Panc1 (cell line): Measurements from ENCODE around the gene SMIM33. TPM values are rescaled to one million over a fixed set of nuclear protein-coding genes. Genes with fewer than 3 reads are reported as not detected.

ENCODE experiments used
- ATAC-seq: fragments of 200-7000 bp; cut with Tn5 transposase; 2 replicates; pipeline ENCODE4 v1.9.1; 2020; ENCODE audit warnings: mild to moderate bottlenecking, moderate library complexity
- Bru-seq: library from RNA; stranded (reverse); fragments of 400-500 nt; gene quantifications from one replicate; lab custom pipeline; 2021; lab: Mats Ljungman, UMichigan
- BruChase-seq, 2 experiments: library from RNA; stranded (reverse); fragments of 400-500 nt; gene quantifications; one replicate each; lab custom pipeline; 2021; lab: Mats Ljungman, UMichigan
- BruUV-seq: library from RNA; stranded (reverse); fragments of 400-500 nt; replicated peaks from 2 replicates; lab custom pipeline; 2021; lab: Mats Ljungman, UMichigan
- CTCF ChIA-PET: fragments of 300-600 bp; sonication (Branson Sonifier 250); formaldehyde crosslinking; loops from one replicate; lab custom pipeline; 2022; ENCODE audit warnings: antibody characterized with exemption; lab: Charles Lee
- POLR2A ChIA-PET: fragments of 300-600 bp; sonication (Branson Sonifier 250); formaldehyde crosslinking; loops from one replicate; lab custom pipeline; 2022; ENCODE audit warnings: antibody characterized with exemption; lab: Charles Lee
- DNase-seq: peaks from one replicate; pipeline ENCODE4 v3.0.0-alpha.2; 2010; ENCODE audit warnings: low read depth, low spot score
- H3K27ac ChIP-seq: 2 replicates; pipeline ENCODE4 v1.5.1; 2011; ENCODE audit warnings: mild to moderate bottlenecking, low read length, inconsistent platforms
- H3K27me3 ChIP-seq: fragments of 200-500 bp; sonication (Bioruptor generic); 2 replicates; pipeline ENCODE4 v1.6.0; 2014; ENCODE audit warnings: low read length, inconsistent platforms; ENCODE audit not compliant: control insufficient read depth, insufficient read depth
- H3K36me3 ChIP-seq: fragments of 200-500 bp; sonication (Bioruptor generic); 2 replicates; pipeline ENCODE4 v1.5.1; 2014; ENCODE audit warnings: inconsistent platforms, mild to moderate bottlenecking, low read length, moderate library complexity; ENCODE audit not compliant: control insufficient read depth, insufficient read depth
- H3K4me1 ChIP-seq: 2 replicates; pipeline ENCODE4 v1.5.1; 2011; ENCODE audit warnings: inconsistent platforms, mild to moderate bottlenecking, low read length, moderate library complexity; ENCODE audit not compliant: control insufficient read depth, insufficient read depth
- H3K4me3 ChIP-seq, 2 experiments: 2 replicates each; pipeline ENCODE4 v1.5.1; 2011 to 2012; ENCODE audit warnings: low read depth in 2 of 2, low read length in 2 of 2, mild to moderate bottlenecking in 2 of 2, inconsistent platforms in 1 of 2, moderate library complexity in 1 of 2
- H3K9me3 ChIP-seq: fragments of 200-500 bp; sonication (Bioruptor generic); 2 replicates; pipeline ENCODE4 v1.5.1; 2014; ENCODE audit warnings: low read depth, mild to moderate bottlenecking, inconsistent platforms, low read length, moderate library complexity; ENCODE audit not compliant: control insufficient read depth, insufficient read depth
- POLR2AphosphoS5 ChIP-seq: IDR thresholded peaks from 2 replicates; pipeline ENCODE4 v1.6.1; 2012; ENCODE audit warnings: mild to moderate bottlenecking, low read depth, low read length, moderate library complexity
- SIN3A ChIP-seq: IDR thresholded peaks from 2 replicates; pipeline ENCODE4 v1.6.1; 2012; ENCODE audit warnings: low read depth, mild to moderate bottlenecking, low read length, moderate library complexity, borderline replicate concordance; ENCODE audit not compliant: insufficient read depth
- in situ Hi-C: cut with HindIII; loops from 2 replicates; pipeline ENCODE4 v1.10.0; 2016; ENCODE audit warnings: low sequenced_read_pairs, low pct_unique_long_range_greater_than_20kb
- intact Hi-C: fragments of 100-400 bp; cut with micrococcal nuclease; formaldehyde crosslinking; loops from one replicate; pipeline ENCODE4 v1.10.0; 2022; ENCODE audit not compliant: unreplicated experiment
- long read RNA-seq: library from polyadenylated mRNA; unstranded; transcript quantifications from one replicate; pipeline ENCODE4 v2.0.0, GENCODE V29; 2021; ENCODE audit not compliant: unreplicated experiment
- polyA plus RNA-seq: library from polyadenylated mRNA; unstranded; fragments of >200 nt; gene quantifications from one replicate; pipeline ENCODE4 v1.2.1, GENCODE V29; 2012; ENCODE audit warnings: missing spikeins; ENCODE audit not compliant: insufficient read length
- total RNA-seq: library from RNA; stranded (reverse); gene quantifications from one replicate; pipeline ENCODE4 v1.2.1, GENCODE V29; 2021; ENCODE audit not compliant: unreplicated experiment
- TF ChIP-seq, protein P1 (sequence below): fragments of 450-650 bp; IDR thresholded peaks from 2 replicates; pipeline ENCODE4 v1.5.1; 2017; ENCODE audit warnings: mild to moderate bottlenecking
- TF ChIP-seq, protein P2 (sequence below), 2 experiments: IDR thresholded peaks; 2 replicates each; pipeline ENCODE4 v1.6.1; 2011 to 2012; ENCODE audit warnings: low read depth in 2 of 2, control low read depth in 1 of 2, low read length in 1 of 2, mild to moderate bottlenecking in 1 of 2, moderate library complexity in 1 of 2; ENCODE audit not compliant: insufficient read depth in 1 of 2

The SMIM33 gene
- total RNA-seq (not detected), Bru-seq, nascent RNA (percentile 5 among the genes with signal in this experiment), BruChase-seq, experiment 1, labeled RNA remaining after a 2-hour chase (not detected), BruChase-seq, experiment 2, labeled RNA remaining after a 6-hour chase (percentile 14 among the genes with signal in this experiment)
- not detected for polyA plus RNA-seq
- long read RNA-seq: 0 reads

DNA sequence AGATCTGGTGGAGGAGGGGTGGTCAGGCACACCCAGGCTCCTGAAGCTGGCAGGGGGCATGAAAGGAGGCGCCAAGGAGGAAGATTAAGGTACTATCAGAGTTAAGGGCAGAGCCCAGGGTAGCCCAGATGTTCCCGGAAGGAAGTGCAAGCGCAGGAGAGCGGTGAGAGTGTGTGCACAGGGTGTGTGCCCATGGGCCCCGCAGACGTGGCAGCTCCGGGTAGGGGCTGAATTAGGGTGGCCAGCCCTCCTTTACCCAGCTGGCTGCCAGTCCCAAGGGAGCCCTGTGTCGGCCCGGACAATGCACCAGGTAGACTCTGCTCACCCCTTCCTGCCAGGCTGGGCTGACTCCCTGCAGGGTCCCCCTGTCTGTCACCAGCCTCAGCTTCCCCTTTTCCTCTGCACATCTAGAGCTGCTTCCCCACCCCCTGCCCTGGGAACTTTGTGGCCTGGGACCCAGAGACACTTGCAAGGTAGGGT lies at the start of gene SMIM33:
TSS of gene SMIM33 (plus strand) at position 184 of the 480 bp plus-strand sequence. CDS start at position 302, 118 bp downstream.
- no peaks in the 10 kb centered on the region for H3K9me3 ChIP-seq
- no peaks in the 10 kb centered on the region for H3K27me3 ChIP-seq
- DNase-seq (no peak), ATAC-seq (no peak)
- ChIA-PET CTCF (no interaction called here), POLR2A (no interaction called here)
- in situ Hi-C loops: no loop called here
- no peak within 1 kb of the TSS for H3K4me3 ChIP-seq
- H3K27ac ChIP-seq: no peak within 1 kb of the TSS
- H3K4me1 ChIP-seq: no peaks in the 10 kb centered on the region
- H3K36me3 ChIP-seq: no peaks in the 10 kb centered on the region
- BruUV-seq: no TSS peak
- intact Hi-C loops: no loop called here
- TF ChIP-seq SIN3A (no peak), POLR2AphosphoS5 (no peak)
- TF ChIP-seq, protein P1, sequence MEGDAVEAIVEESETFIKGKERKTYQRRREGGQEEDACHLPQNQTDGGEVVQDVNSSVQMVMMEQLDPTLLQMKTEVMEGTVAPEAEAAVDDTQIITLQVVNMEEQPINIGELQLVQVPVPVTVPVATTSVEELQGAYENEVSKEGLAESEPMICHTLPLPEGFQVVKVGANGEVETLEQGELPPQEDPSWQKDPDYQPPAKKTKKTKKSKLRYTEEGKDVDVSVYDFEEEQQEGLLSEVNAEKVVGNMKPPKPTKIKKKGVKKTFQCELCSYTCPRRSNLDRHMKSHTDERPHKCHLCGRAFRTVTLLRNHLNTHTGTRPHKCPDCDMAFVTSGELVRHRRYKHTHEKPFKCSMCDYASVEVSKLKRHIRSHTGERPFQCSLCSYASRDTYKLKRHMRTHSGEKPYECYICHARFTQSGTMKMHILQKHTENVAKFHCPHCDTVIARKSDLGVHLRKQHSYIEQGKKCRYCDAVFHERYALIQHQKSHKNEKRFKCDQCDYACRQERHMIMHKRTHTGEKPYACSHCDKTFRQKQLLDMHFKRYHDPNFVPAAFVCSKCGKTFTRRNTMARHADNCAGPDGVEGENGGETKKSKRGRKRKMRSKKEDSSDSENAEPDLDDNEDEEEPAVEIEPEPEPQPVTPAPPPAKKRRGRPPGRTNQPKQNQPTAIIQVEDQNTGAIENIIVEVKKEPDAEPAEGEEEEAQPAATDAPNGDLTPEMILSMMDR: no peak

- CTCF ChIA-PET: interaction anchor here (0.7 to 1.5 kb wide), 7 partner anchors 11 to 143 kb away, joined by 3 to 18 read pairs (median 3); partner anchors contain the start of gene STING1
- Histone ChIP-seq H3K27ac (no peak overlapping the region), H3K36me3 (no peaks in the 10 kb centered on the region), H3K9me3 (no peaks in the 10 kb centered on the region), H3K4me3 (no peak overlapping the region), H3K4me1 (no peaks in the 10 kb centered on the region), H3K27me3 (no peaks in the 10 kb centered on the region)
- intact Hi-C loops (loop anchor here (1.0 kb wide), 1 partner anchor 91 kb away; no protein-coding TSS in a partner anchor), in situ Hi-C loops (loop anchor here (25.0 kb wide), 1 partner anchor 90 kb away; no protein-coding TSS in a partner anchor)
- no TSS peak for BruUV-seq
- TF ChIP-seq, protein P1: peak; percentile 87
- TF ChIP-seq, protein P2, sequence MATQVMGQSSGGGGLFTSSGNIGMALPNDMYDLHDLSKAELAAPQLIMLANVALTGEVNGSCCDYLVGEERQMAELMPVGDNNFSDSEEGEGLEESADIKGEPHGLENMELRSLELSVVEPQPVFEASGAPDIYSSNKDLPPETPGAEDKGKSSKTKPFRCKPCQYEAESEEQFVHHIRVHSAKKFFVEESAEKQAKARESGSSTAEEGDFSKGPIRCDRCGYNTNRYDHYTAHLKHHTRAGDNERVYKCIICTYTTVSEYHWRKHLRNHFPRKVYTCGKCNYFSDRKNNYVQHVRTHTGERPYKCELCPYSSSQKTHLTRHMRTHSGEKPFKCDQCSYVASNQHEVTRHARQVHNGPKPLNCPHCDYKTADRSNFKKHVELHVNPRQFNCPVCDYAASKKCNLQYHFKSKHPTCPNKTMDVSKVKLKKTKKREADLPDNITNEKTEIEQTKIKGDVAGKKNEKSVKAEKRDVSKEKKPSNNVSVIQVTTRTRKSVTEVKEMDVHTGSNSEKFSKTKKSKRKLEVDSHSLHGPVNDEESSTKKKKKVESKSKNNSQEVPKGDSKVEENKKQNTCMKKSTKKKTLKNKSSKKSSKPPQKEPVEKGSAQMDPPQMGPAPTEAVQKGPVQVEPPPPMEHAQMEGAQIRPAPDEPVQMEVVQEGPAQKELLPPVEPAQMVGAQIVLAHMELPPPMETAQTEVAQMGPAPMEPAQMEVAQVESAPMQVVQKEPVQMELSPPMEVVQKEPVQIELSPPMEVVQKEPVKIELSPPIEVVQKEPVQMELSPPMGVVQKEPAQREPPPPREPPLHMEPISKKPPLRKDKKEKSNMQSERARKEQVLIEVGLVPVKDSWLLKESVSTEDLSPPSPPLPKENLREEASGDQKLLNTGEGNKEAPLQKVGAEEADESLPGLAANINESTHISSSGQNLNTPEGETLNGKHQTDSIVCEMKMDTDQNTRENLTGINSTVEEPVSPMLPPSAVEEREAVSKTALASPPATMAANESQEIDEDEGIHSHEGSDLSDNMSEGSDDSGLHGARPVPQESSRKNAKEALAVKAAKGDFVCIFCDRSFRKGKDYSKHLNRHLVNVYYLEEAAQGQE (IDR thresholded peaks at IDR 0.05; ENCODE audit: insufficient read depth in 1 of 2, low read depth in 2 of 2, low read length in 1 of 2): no peak
- POLR2A ChIA-PET: interaction anchor here (0.5 to 1.6 kb wide), 5 partner anchors 14 to 96 kb away, joined by 3 to 10 read pairs (median 6); partner anchors contain the start of gene PAIP2
- ATAC-seq (peak; percentile 85), DNase-seq (peak; percentile 63)
Observed at GRCh38 chr5:139422307-139422893, 48.4 kb upstream of the SMIM33 start.
